ENCODE data around the gene VPS50. TPM values are rescaled to one million over a fixed set of nuclear protein-coding genes. Genes with fewer than 3 reads are reported as not detected.
A peak's percentile ranks its signal among the peaks of the same experiment; 100 is the strongest.

VPS50 gene
- 9.2 to 11.2 TPM (median 10.4 TPM) in 3 replicates for total RNA-seq (2021)
- percentile 63 among the genes with signal in this experiment for Bru-seq, nascent RNA
- long read RNA-seq, experiment 1, transcript VPS50-202 (28 exons, 3,613 nt), result major isoform, 10 of 20 reads
- long read RNA-seq, experiment 1, partial matches to known transcripts, result 3 of 20 reads
- long read RNA-seq, experiment 1, other reads (novel, unspliced or antisense), result 6 of 20 reads
- long read RNA-seq, experiment 2, partial matches to known transcripts, result 5 of 16 reads
- long read RNA-seq, experiment 2, other reads (novel, unspliced or antisense), result 11 of 16 reads
- long read RNA-seq, experiment 3, partial matches to known transcripts, result 0 of 10 reads
- long read RNA-seq, experiment 3, other reads (novel, unspliced or antisense), result 4 of 10 reads

GRCh38 chr7:93231799-93232672 is at the start of gene VPS50:
VPS50 (plus strand) TSS chr7:93232366; CDS start chr7:93232468, 102 bp downstream.
- no peaks in the 10 kb centered on the region for H3K4me1 Mint-ChIP-seq
- H3K27me3 Mint-ChIP-seq (ENCODE audit: low read depth), result peaks cover 4% of the 10 kb centered on the region
- POLR2A ChIA-PET, result interaction anchor here (0.6 to 0.8 kb wide), 2 partner anchors 22 to 132 kb away, joined by 3 read pairs; no protein-coding TSS in a partner anchor
- H3K27ac Mint-ChIP-seq, result peak within 1 kb of the TSS; percentile 99
- H3K9me3 Mint-ChIP-seq, result no peaks in the 10 kb centered on the region
- ATAC-seq (peak; percentile 97), DNase-seq (ENCODE audit: low spot score) (peak; percentile 91)
- peak within 1 kb of the TSS; percentile 99 for H3K4me3 Mint-ChIP-seq
- H3K36me3 Mint-ChIP-seq, result no peaks in the 10 kb centered on the region
- TF ChIP-seq USF1 (CRISPR knock-in tag; IDR thresholded peaks at IDR 0.05) (peak; percentile 100), ZNF232 (CRISPR knock-in tag; IDR thresholded peaks at IDR 0.05) (peak; percentile 33; the same call in 1 of the 2 replicates), AR (CRISPR knock-in tag; IDR thresholded peaks at IDR 0.05) (no peak), GTF2I (CRISPR knock-in tag; conservative IDR thresholded peaks at IDR 0.05) (no peak), SOX15 (CRISPR knock-in tag; IDR thresholded peaks at IDR 0.05) (no peak), ZNF317 (CRISPR knock-in tag; IDR thresholded peaks at IDR 0.05; ENCODE audit: borderline replicate concordance, low read depth) (no peak), ATF2 (CRISPR knock-in tag; IDR thresholded peaks at IDR 0.05; ENCODE audit: borderline replicate concordance, low read depth) (no peak), ARID4B (CRISPR knock-in tag; IDR thresholded peaks at IDR 0.05; ENCODE audit: borderline replicate concordance) (peak; percentile 40; the same call in 1 of the 2 replicates), NFATC4 (CRISPR knock-in tag; IDR thresholded peaks at IDR 0.05) (no peak), PREB (CRISPR knock-in tag; IDR thresholded peaks at IDR 0.05; ENCODE audit: borderline replicate concordance) (no peak), USF2 (CRISPR knock-in tag; IDR thresholded peaks at IDR 0.05) (peak; percentile 100), ZNF281 (CRISPR knock-in tag; IDR thresholded peaks at IDR 0.05) (no peak), CREM (CRISPR knock-in tag; IDR thresholded peaks at IDR 0.05) (no peak), SP1 (CRISPR knock-in tag; conservative IDR thresholded peaks at IDR 0.05) (peak; percentile 76), FOXK1 (CRISPR knock-in tag; IDR thresholded peaks at IDR 0.05) (peak; percentile 98), MAX (CRISPR knock-in tag; IDR thresholded peaks at IDR 0.05) (peak; percentile 53; the same call in 1 of the 2 replicates)
- CTCF ChIA-PET, result interaction anchor here (0.8 to 1.7 kb wide), 7 partner anchors 9 to 1163 kb away, joined by 3 to 13 read pairs (median 3); no protein-coding TSS in a partner anchor
